ENCODE measurements around the gene UBE3C. TPM values are rescaled to one million over a fixed set of nuclear protein-coding genes. Genes with fewer than 3 reads are reported as not detected.

Gene UBE3C
- total RNA-seq, 1 donor from 2014 or later, result 54.2 TPM

DNA sequence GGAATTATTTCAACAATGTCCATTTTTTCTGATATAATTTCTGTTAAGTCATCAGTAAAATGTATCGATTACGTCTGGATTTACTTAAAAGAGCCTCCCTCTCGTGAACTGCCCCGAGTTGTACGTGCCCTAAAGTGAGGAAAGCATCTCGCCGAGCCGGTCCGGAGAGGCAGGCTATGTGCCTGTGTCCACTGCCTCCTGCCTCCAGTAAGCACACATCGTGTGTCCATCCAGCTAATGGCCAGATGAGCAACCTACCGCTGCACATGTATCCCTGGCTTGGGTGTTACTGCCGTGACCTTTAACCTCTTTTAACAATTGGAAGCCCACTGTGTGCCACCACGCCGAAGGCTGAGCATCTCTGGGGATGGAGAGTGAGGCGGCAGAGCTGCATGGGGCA lies 174.9 kb downstream of the UBE3C start:
- Mint-ChIP-seq H3K27ac (ENCODE audit: unreplicated experiment) (no peak overlapping the region), H3K27me3 (ENCODE audit: unreplicated experiment) (peaks cover 1% of the 10 kb centered on the region), H3K4me3 (ENCODE audit: unreplicated experiment) (no peak overlapping the region), H3K9me3 (ENCODE audit: unreplicated experiment) (no peaks in the 10 kb centered on the region), H3K36me3 (ENCODE audit: low read depth, unreplicated experiment) (no peaks in the 10 kb centered on the region), H3K4me1 (ENCODE audit: unreplicated experiment) (peaks cover 13% of the 10 kb centered on the region)
- TF ChIP-seq, protein P1, sequence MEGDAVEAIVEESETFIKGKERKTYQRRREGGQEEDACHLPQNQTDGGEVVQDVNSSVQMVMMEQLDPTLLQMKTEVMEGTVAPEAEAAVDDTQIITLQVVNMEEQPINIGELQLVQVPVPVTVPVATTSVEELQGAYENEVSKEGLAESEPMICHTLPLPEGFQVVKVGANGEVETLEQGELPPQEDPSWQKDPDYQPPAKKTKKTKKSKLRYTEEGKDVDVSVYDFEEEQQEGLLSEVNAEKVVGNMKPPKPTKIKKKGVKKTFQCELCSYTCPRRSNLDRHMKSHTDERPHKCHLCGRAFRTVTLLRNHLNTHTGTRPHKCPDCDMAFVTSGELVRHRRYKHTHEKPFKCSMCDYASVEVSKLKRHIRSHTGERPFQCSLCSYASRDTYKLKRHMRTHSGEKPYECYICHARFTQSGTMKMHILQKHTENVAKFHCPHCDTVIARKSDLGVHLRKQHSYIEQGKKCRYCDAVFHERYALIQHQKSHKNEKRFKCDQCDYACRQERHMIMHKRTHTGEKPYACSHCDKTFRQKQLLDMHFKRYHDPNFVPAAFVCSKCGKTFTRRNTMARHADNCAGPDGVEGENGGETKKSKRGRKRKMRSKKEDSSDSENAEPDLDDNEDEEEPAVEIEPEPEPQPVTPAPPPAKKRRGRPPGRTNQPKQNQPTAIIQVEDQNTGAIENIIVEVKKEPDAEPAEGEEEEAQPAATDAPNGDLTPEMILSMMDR (IDR thresholded peaks at IDR 0.05; ENCODE audit: unreplicated experiment), result no peak
- DNase-seq (ENCODE audit: low spot score), result no peak

GRCh38 chr7:157318015-157318706 lies 179.4 kb downstream of the UBE3C start:
- no peaks in the 10 kb centered on the region for H3K9me3 Mint-ChIP-seq (ENCODE audit: unreplicated experiment)
- TF ChIP-seq, protein P1 (IDR thresholded peaks at IDR 0.05; ENCODE audit: unreplicated experiment), result no peak
- no peak overlapping the region for H3K4me3 Mint-ChIP-seq (ENCODE audit: unreplicated experiment)
- peaks cover 8% of the 10 kb centered on the region for H3K4me1 Mint-ChIP-seq (ENCODE audit: unreplicated experiment)
- H3K27me3 Mint-ChIP-seq (ENCODE audit: unreplicated experiment), result peaks cover 1% of the 10 kb centered on the region
- H3K27ac Mint-ChIP-seq (ENCODE audit: unreplicated experiment), result peak overlapping the region; percentile 32
- H3K36me3 Mint-ChIP-seq (ENCODE audit: low read depth, unreplicated experiment), result peaks cover 4% of the 10 kb centered on the region
- DNase-seq (ENCODE audit: low spot score), result no peak

Other genes starting within 250 kb of the UBE3C start
- gene LMBR1, start 245.7 kb upstream of the UBE3C start, total RNA-seq (ENCODE audit: unreplicated experiment), result 159 TPM
- gene NOM1, start 189.2 kb upstream of the UBE3C start, total RNA-seq (ENCODE audit: unreplicated experiment), result 33.6 TPM
- gene MNX1, start 128.3 kb upstream of the UBE3C start, total RNA-seq (ENCODE audit: unreplicated experiment), result 3.8 TPM
- 155 TPM for gene DNAJB6, start 198.1 kb downstream of the UBE3C start, total RNA-seq (ENCODE audit: unreplicated experiment)